ENCODE results near the gene ROCK1. TPM values are rescaled to one million over a fixed set of nuclear protein-coding genes. Genes with fewer than 3 reads are reported as not detected.

The ROCK1 gene
- total and polyA plus RNA-seq, 2 of the 8 experiments (the other 6 are each of a cell fraction or from before 2014, with no cell fraction given), result 4.2 to 48.9 TPM

DNA sequence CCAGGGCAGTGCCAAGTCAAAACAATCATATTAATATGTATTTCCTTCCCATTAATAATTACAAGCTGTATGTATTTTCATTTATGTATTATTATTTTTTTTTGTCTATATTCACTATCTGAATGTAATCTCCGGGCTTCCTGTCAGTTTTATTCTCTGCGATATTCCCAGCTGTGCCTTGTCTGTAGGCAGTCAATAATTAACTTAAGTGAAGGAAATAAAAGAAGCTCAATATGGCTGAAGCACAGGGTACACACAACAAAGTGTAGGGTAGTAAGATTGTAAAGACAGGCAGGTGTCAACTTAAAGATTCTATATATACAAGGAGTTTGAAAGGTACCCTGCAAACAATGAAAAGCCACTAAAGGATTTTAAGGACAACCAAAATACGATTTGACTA, 122.9 kb downstream of the ROCK1 start (continued):
- no peak for TF ChIP-seq CHD7 (IDR thresholded peaks at IDR 0.05; ENCODE audit: insufficient replicate concordance, low read length)
- no peak for TF ChIP-seq POLR2AphosphoS5 (IDR thresholded peaks at IDR 0.05; ENCODE audit: low read depth, low read length)
- TF ChIP-seq, protein P1, sequence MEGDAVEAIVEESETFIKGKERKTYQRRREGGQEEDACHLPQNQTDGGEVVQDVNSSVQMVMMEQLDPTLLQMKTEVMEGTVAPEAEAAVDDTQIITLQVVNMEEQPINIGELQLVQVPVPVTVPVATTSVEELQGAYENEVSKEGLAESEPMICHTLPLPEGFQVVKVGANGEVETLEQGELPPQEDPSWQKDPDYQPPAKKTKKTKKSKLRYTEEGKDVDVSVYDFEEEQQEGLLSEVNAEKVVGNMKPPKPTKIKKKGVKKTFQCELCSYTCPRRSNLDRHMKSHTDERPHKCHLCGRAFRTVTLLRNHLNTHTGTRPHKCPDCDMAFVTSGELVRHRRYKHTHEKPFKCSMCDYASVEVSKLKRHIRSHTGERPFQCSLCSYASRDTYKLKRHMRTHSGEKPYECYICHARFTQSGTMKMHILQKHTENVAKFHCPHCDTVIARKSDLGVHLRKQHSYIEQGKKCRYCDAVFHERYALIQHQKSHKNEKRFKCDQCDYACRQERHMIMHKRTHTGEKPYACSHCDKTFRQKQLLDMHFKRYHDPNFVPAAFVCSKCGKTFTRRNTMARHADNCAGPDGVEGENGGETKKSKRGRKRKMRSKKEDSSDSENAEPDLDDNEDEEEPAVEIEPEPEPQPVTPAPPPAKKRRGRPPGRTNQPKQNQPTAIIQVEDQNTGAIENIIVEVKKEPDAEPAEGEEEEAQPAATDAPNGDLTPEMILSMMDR (IDR thresholded peaks at IDR 0.05; ENCODE audit: control extremely low read depth in 1 of 3, insufficient read depth in 1 of 3, low read depth in 1 of 3, low read length in 3 of 3), result no peak

Measured in H1 (cell line).